HL-60 (cell line): ENCODE results near the gene RPS4Y1.

ENCODE experiments used
- DNase-seq, 2 experiments: peaks; one replicate each; pipeline ENCODE4 v3.0.0-alpha.2; 2010 to 2020; ENCODE audit warnings: low read depth in 1 of 2, low spot score in 1 of 2
- H3K27ac ChIP-seq: fragments of 250-450 bp; sonication (Bioruptor Pico); replicated peaks from 2 replicates; pipeline ENCODE4 v1.5.1; 2020; ENCODE audit warnings: mild to moderate bottlenecking, moderate library complexity
- H3K27me3 ChIP-seq: fragments of 250-450 bp; sonication (Bioruptor Pico); 2 replicates; pipeline ENCODE4 v1.5.1; 2021; ENCODE audit warnings: mild to moderate bottlenecking, moderate library complexity; ENCODE audit not compliant: insufficient read depth, poor library complexity, severe bottlenecking
- H3K4me3 ChIP-seq: replicated peaks from 2 replicates; pipeline ENCODE4 v1.5.1; 2011; ENCODE audit warnings: mild to moderate bottlenecking, control low read depth, low read length; ENCODE audit not compliant: insufficient read depth
- CTCF ChIP-seq: IDR thresholded peaks from one replicate; pipeline ENCODE4 v1.5.1; 2011; ENCODE audit warnings: low read length, control low read depth, inconsistent platforms; ENCODE audit not compliant: insufficient read depth
- GABPA ChIP-seq: IDR thresholded peaks from 2 replicates; pipeline ENCODE4 v1.6.1; 2012; ENCODE audit warnings: low read depth
- POLR2AphosphoS5 ChIP-seq: IDR thresholded peaks from 2 replicates; pipeline ENCODE4 v1.6.1; 2012; ENCODE audit warnings: low read depth
- REST ChIP-seq: IDR thresholded peaks from 2 replicates; pipeline ENCODE4 v1.6.1; 2012; ENCODE audit warnings: low read depth; ENCODE audit not compliant: insufficient replicate concordance
- SPI1 ChIP-seq: IDR thresholded peaks from 2 replicates; pipeline ENCODE4 v1.6.1; 2012; ENCODE audit warnings: low read depth, mild to moderate bottlenecking, borderline replicate concordance

RPS4Y1 gene

GRCh38 chrY:2857068-2857467, 15.7 kb downstream of the RPS4Y1 start:
- no peak for TF ChIP-seq GABPA
- no peak for TF ChIP-seq CTCF
- TF ChIP-seq REST: no peak
- no peak for TF ChIP-seq SPI1
- no peak for TF ChIP-seq POLR2AphosphoS5
- no peak overlapping the region for H3K27ac ChIP-seq

GRCh38 chrY:2857686-2858085, 16.3 kb downstream of the RPS4Y1 start:
- TF ChIP-seq REST (no peak), POLR2AphosphoS5 (no peak), CTCF (no peak), GABPA (no peak), SPI1 (no peak)
- Histone ChIP-seq H3K27me3 (no peaks in the 10 kb centered on the region), H3K4me3 (no peak overlapping the region), H3K27ac (no peak overlapping the region)
- DNase-seq: no peak

More at GRCh38 chrY:2857068-2857467, 15.7 kb downstream of the RPS4Y1 start:
- DNase-seq: no peak
- Histone ChIP-seq H3K27me3 (no peaks in the 10 kb centered on the region), H3K4me3 (no peak overlapping the region)

GRCh38 chrY:2859782-2860181, 18.4 kb downstream of the RPS4Y1 start:
- H3K27me3 ChIP-seq: no peaks in the 10 kb centered on the region
- no peak for DNase-seq
- no peak overlapping the region for H3K4me3 ChIP-seq
- H3K27ac ChIP-seq: no peak overlapping the region
- TF ChIP-seq SPI1 (no peak), GABPA (no peak), CTCF (no peak), POLR2AphosphoS5 (no peak), REST (no peak)
